H1 (cell line): Measurements from ENCODE around the gene GLRX. TPM values are rescaled to one million over a fixed set of nuclear protein-coding genes. Genes with fewer than 3 reads are reported as not detected.

ENCODE experiments used
- CTCF ChIA-PET: fragments of 300-600 bp; sonication (Branson Sonifier 250); formaldehyde crosslinking; loops from one replicate; lab custom pipeline; 2021; ENCODE audit not compliant: partially characterized antibody; lab: Charles Lee
- POLR2A ChIA-PET: fragments of 300-600 bp; sonication (Branson Sonifier 250); formaldehyde crosslinking; loops from one replicate; lab custom pipeline; 2021; ENCODE audit warnings: inconsistent platforms; ENCODE audit not compliant: partially characterized antibody; lab: Charles Lee
- DNase-seq, 2 experiments: peaks; one replicate each; pipeline versions ENCODE4 v3.0.0 to v3.0.0-alpha.2; 2010 to 2022; ENCODE audit warnings: low spot score in 2 of 2, low read depth in 1 of 2, mixed read lengths in 1 of 2
- FAIRE-seq: peaks from 2 replicates; lab custom pipeline; 2011; peaks lifted over from hg19 to GRCh38; lab: Jason Lieb, UNC
- H2AFZ ChIP-seq: 2 replicates; pipeline ENCODE4 v1.8.1; 2012; ENCODE audit warnings: low read length, inconsistent platforms
- H2AK5ac ChIP-seq: 2 replicates; pipeline ENCODE4 v1.6.1; 2013; ENCODE audit warnings: low read depth, low read length
- H2BK120ac ChIP-seq: replicated peaks from 2 replicates; pipeline ENCODE3; 2013; ENCODE audit warnings: low read depth, low read length, inconsistent platforms
- H2BK12ac ChIP-seq: 2 replicates; pipeline ENCODE4 v1.6.1; 2013; ENCODE audit warnings: low read depth, low read length
- H2BK15ac ChIP-seq: 2 replicates; pipeline ENCODE4 v1.6.1; 2013; ENCODE audit warnings: low read length
- H2BK20ac ChIP-seq: 2 replicates; pipeline ENCODE4 v1.6.1; 2013; ENCODE audit warnings: low read length
- H2BK5ac ChIP-seq: 2 replicates; pipeline ENCODE4 v1.6.1; 2013; ENCODE audit warnings: low read depth, low read length
- H3K14ac ChIP-seq: 2 replicates; pipeline ENCODE4 v1.6.1; 2013; ENCODE audit warnings: inconsistent platforms; ENCODE audit not compliant: insufficient read length
- H3K18ac ChIP-seq: 2 replicates; pipeline ENCODE4 v1.6.1; 2013; ENCODE audit warnings: low read length; ENCODE audit errors: extremely low read depth
- H3K23ac ChIP-seq: 2 replicates; pipeline ENCODE4 v1.6.1; 2013; ENCODE audit warnings: inconsistent platforms; ENCODE audit not compliant: insufficient read length
- H3K23me2 ChIP-seq: 2 replicates; pipeline ENCODE4 v1.6.1; 2013; ENCODE audit warnings: low read depth, low read length
- H3K27ac ChIP-seq: 2 replicates; pipeline ENCODE4 v1.6.1; 2011; ENCODE audit warnings: low read depth, low read length, inconsistent platforms
- H3K27me3 ChIP-seq, 4 experiments: replicated peaks in 1 of 4; 1 replicate in 1 of 4; 2 replicates in 3 of 4; pipeline versions ENCODE4 v1.6.1 to v1.8.1; 2011 to 2013; ENCODE audit warnings: low read length in 3 of 4, mild to moderate bottlenecking in 3 of 4, inconsistent platforms in 2 of 4, mixed read lengths in 2 of 4, moderate library complexity in 1 of 4; ENCODE audit not compliant: control insufficient read depth in 3 of 4, insufficient read depth in 3 of 4; ENCODE audit errors: extremely low read depth in 1 of 4
- H3K36me3 ChIP-seq, 4 experiments: 2 replicates each; pipeline versions ENCODE4 v1.6.1 to v1.8.1; 2011 to 2013; ENCODE audit warnings: mild to moderate bottlenecking in 4 of 4, low read length in 3 of 4, moderate library complexity in 2 of 4, control low read depth in 1 of 4, inconsistent platforms in 1 of 4; ENCODE audit not compliant: insufficient read depth in 4 of 4, control insufficient read depth in 2 of 4
- H3K4ac ChIP-seq: replicated peaks from 2 replicates; pipeline ENCODE3; 2013; ENCODE audit warnings: low read length, low read depth, mixed read lengths, inconsistent platforms; ENCODE audit not compliant: insufficient read length
- H3K4me1 ChIP-seq, 4 experiments: replicated peaks in 1 of 4; 1 replicate in 1 of 4; 2 replicates in 3 of 4; pipeline versions ENCODE4 v1.6.1 to v1.8.1; 2011 to 2013; ENCODE audit warnings: low read length in 3 of 4, inconsistent platforms in 2 of 4, mixed read lengths in 1 of 4; ENCODE audit not compliant: insufficient read depth in 4 of 4, control insufficient read depth in 3 of 4
- H3K4me2 ChIP-seq, 2 experiments: 2 replicates each; pipeline versions ENCODE4 v1.6.1 to v1.8.1; 2011 to 2013; ENCODE audit warnings: low read depth in 2 of 2, low read length in 2 of 2, control low read depth in 1 of 2, inconsistent platforms in 1 of 2, mild to moderate bottlenecking in 1 of 2; ENCODE audit not compliant: insufficient read depth in 1 of 2
- H3K4me3 ChIP-seq, 4 experiments: fragments of 200-600, 300-600 bp in 1 of 4; sonication (generic), shearing (Covaris generic), sonication (Bioruptor Twin) in 1 of 4; 2 replicates each; pipeline versions ENCODE4 v1.5.1 to v1.8.1; 2011 to 2016; ENCODE audit warnings: low read length in 4 of 4, low read depth in 3 of 4, control low read depth in 2 of 4, inconsistent platforms in 2 of 4, mild to moderate bottlenecking in 2 of 4, mixed read lengths in 1 of 4, moderate library complexity in 1 of 4; ENCODE audit not compliant: insufficient read depth in 2 of 4; ENCODE audit errors: extremely low read depth in 1 of 4
- H3K56ac ChIP-seq: replicated peaks from 2 replicates; pipeline ENCODE3; 2013; ENCODE audit warnings: low read depth, mild to moderate bottlenecking, mixed read lengths, low read length, inconsistent platforms; ENCODE audit not compliant: insufficient read length
- H3K79me1 ChIP-seq: 2 replicates; pipeline ENCODE4 v1.6.1; 2013; ENCODE audit warnings: low read depth, low read length, control low read depth
- H3K79me2 ChIP-seq, 2 experiments: 2 replicates each; pipeline versions ENCODE4 v1.6.1 to v1.8.1; 2012 to 2013; ENCODE audit warnings: low read length in 2 of 2, mild to moderate bottlenecking in 2 of 2, inconsistent platforms in 1 of 2; ENCODE audit not compliant: insufficient read depth in 2 of 2, control insufficient read depth in 1 of 2
- H3K9ac ChIP-seq, 4 experiments: replicated peaks in 1 of 4; 1 replicate in 1 of 4; 2 replicates in 3 of 4; pipeline versions ENCODE4 v1.6.1 to v1.8.1; 2011 to 2013; ENCODE audit warnings: low read depth in 3 of 4, low read length in 3 of 4, control low read depth in 2 of 4, mild to moderate bottlenecking in 2 of 4, moderate library complexity in 2 of 4, inconsistent platforms in 1 of 4; ENCODE audit errors: extremely low read depth in 1 of 4
- H3K9me3 ChIP-seq, 2 experiments: 2 replicates each; pipeline versions ENCODE4 v1.6.1 to v1.8.1; 2012 to 2013; ENCODE audit warnings: mild to moderate bottlenecking in 2 of 2, moderate library complexity in 2 of 2, control low read depth in 1 of 2, inconsistent platforms in 1 of 2, low read depth in 1 of 2, low read length in 1 of 2, mixed read lengths in 1 of 2; ENCODE audit not compliant: insufficient read depth in 2 of 2
- H4K20me1 ChIP-seq, 2 experiments: replicated peaks in 1 of 2; 2 replicates each; pipeline versions ENCODE3 to v1.8.1; 2011 to 2013; ENCODE audit warnings: inconsistent platforms in 2 of 2, low read length in 2 of 2, mild to moderate bottlenecking in 1 of 2; ENCODE audit not compliant: insufficient read depth in 2 of 2, control insufficient read depth in 1 of 2
- H4K5ac ChIP-seq: 2 replicates; pipeline ENCODE4 v1.6.1; 2013; ENCODE audit warnings: low read length, low read depth, mixed read lengths, inconsistent platforms; ENCODE audit not compliant: insufficient read length
- H4K8ac ChIP-seq: 2 replicates; pipeline ENCODE4 v1.8.0; 2013; ENCODE audit warnings: mild to moderate bottlenecking, moderate library complexity, low read length, inconsistent platforms; ENCODE audit not compliant: insufficient read depth; ENCODE audit errors: extremely low read depth
- H4K91ac ChIP-seq: replicated peaks from 2 replicates; pipeline ENCODE3; 2013; ENCODE audit warnings: low read length, mixed read lengths, inconsistent platforms; ENCODE audit not compliant: insufficient read length
- EZH2 ChIP-seq: fragments of 200-600 bp; sonication (generic); IDR thresholded peaks from 2 replicates; pipeline ENCODE4 v1.7.1; 2012; ENCODE audit warnings: low read depth, mild to moderate bottlenecking, moderate library complexity, low read length, inconsistent platforms; ENCODE audit not compliant: severe bottlenecking
- KDM5A ChIP-seq: fragments of 200-600 bp; IDR thresholded peaks from 2 replicates; pipeline ENCODE4 v1.7.1; 2012; ENCODE audit warnings: mild to moderate bottlenecking, low read length, inconsistent platforms, mixed read lengths
- RBBP5 ChIP-seq: IDR thresholded peaks from 2 replicates; pipeline ENCODE4 v1.7.1; 2012; ENCODE audit warnings: low read depth, mild to moderate bottlenecking, inconsistent platforms, low read length, moderate library complexity, borderline replicate concordance
- SAP30 ChIP-seq: fragments of 300-600 bp; sonication (generic); IDR thresholded peaks from 2 replicates; pipeline ENCODE4 v1.7.1; 2012; ENCODE audit warnings: low read length, moderate library complexity, mild to moderate bottlenecking, inconsistent platforms; ENCODE audit not compliant: insufficient read depth, insufficient replicate concordance
- SP2 ChIP-seq: IDR thresholded peaks from 2 replicates; pipeline ENCODE4 v1.6.1; 2012; ENCODE audit warnings: mild to moderate bottlenecking, low read length, inconsistent platforms
- WGBS, 2 experiments: shearing (Covaris generic) in 1 of 2; methylation state at CpG; one replicate each; pipeline versions ENCODE4 v1.1.6 to v1.1.7; 2013 to 2015; ENCODE audit warnings: low lambda C conversion rate in 2 of 2, mixed read lengths in 2 of 2, inconsistent platforms in 1 of 2, low coverage in 1 of 2, missing lambda C conversion rate in 1 of 2; ENCODE audit not compliant: insufficient replicate concordance in 2 of 2, insufficient coverage in 1 of 2, insufficient read length in 1 of 2; ENCODE audit errors: extremely low coverage in 1 of 2, missing lambda C conversion rate in 1 of 2; 5-methylcytosine and 5-hydroxymethylcytosine counted together
- polyA plus RNA-seq, 7 experiments: library from polyadenylated mRNA; depleted of rRNA in 3 of 7; stranded (reverse) in 5 of 7; unstranded in 2 of 7; fragments of >200 nt in 5 of 7; fragments of 200-250 nt in 2 of 7; gene quantifications; 1 replicate in 5 of 7; 2 replicates in 1 of 7; 4 replicates in 1 of 7; pipeline versions ENCODE4 v1.2.1 to v1.2.3, GENCODE V29; 2011 to 2013; ENCODE audit warnings: missing spikeins in 2 of 7, mixed read lengths in 2 of 7
- total RNA-seq: library from RNA; stranded (reverse); fragmentation: NEBNext Ultra II Directional; extraction: Animal tissue kit (Norgen Biotek cat#: 25700); gene quantifications from 2 replicates; pipeline ENCODE4 v1.2.1, GENCODE V29; 2021
- TF ChIP-seq, protein P1 (sequence below): IDR thresholded peaks from 2 replicates; pipeline ENCODE4 v1.6.1; 2012; ENCODE audit warnings: inconsistent platforms

GLRX gene
- total and polyA plus RNA-seq, 2 of the 8 experiments (the other 6 are each of a cell fraction or from before 2014, with no cell fraction given) = 22.9 to 31.2 TPM

DNA sequence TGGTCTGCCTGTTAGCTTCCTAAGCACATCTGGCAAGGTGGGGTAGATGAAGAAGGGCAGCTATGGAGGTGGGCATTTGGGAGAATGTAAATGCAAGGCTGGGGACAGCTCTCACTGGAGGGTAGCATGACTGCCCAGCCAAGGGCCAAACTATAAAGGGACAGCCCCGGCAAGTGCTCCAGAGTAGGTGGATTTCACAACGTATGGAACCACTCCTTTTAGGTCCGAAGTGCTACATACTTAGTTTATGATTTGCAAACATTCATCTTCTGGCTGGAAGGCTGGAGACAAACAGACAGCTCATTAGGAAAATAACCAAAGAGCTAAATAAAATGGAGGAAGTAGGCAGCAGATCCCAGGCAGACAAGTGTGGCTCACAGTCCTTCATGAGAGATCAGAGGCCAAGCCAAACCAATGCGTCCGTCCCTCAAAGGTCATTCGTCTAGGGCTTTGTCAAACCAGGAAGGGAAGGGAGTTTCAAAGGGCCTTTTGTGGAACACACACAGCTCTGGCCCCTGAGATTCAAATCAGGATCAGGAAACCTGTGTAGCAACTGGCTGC is 42.5 kb upstream of the GLRX start:
- Histone ChIP-seq H2BK20ac (no peak overlapping the region), H3K79me1 (no peaks in the 10 kb centered on the region), H3K4me2 (no peak overlapping the region), H3K56ac (no peak overlapping the region), H2BK5ac (no peak overlapping the region), H3K23me2 (no peaks in the 10 kb centered on the region), H4K8ac (no peak overlapping the region), H3K4ac (no peak overlapping the region), H3K14ac (no peak overlapping the region), H3K4me3 (no peak overlapping the region)
- CTCF ChIA-PET = interaction anchor here (0.7 to 2.3 kb wide), 3 partner anchors 9 to 471 kb away, joined by 3 to 10 read pairs (median 5); no protein-coding TSS in a partner anchor
- TF ChIP-seq, protein P1, sequence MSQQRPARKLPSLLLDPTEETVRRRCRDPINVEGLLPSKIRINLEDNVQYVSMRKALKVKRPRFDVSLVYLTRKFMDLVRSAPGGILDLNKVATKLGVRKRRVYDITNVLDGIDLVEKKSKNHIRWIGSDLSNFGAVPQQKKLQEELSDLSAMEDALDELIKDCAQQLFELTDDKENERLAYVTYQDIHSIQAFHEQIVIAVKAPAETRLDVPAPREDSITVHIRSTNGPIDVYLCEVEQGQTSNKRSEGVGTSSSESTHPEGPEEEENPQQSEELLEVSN = no peak
- no peak for TF ChIP-seq SP2
- no peak for TF ChIP-seq SAP30
- no peak for TF ChIP-seq EZH2
- TF ChIP-seq KDM5A = no peak
- TF ChIP-seq RBBP5 = no peak
- TF ChIP-seq, all 59 proteins: peak for 0
- no peak overlapping the region for H3K27ac ChIP-seq
- H3K9ac ChIP-seq = no peak overlapping the region
- H2BK12ac ChIP-seq = no peak overlapping the region
- H3K79me2 ChIP-seq = no peaks in the 10 kb centered on the region
- H3K27me3 ChIP-seq = no peaks in the 10 kb centered on the region
- H4K91ac ChIP-seq = no peak overlapping the region
- no peak overlapping the region for H3K23ac ChIP-seq
- H4K20me1 ChIP-seq = no peaks in the 10 kb centered on the region
- H2BK15ac ChIP-seq = no peak overlapping the region
- 94% methylated on average over 6 of the region's 6 CpGs; no CpG with 5 or more reads in 1 of the 2 experiments for WGBS, 2 experiments
- H3K4me1 ChIP-seq = no peaks in the 10 kb centered on the region
- no peak overlapping the region for H3K18ac ChIP-seq
- H2AK5ac ChIP-seq = no peak overlapping the region
- no peak overlapping the region for H4K5ac ChIP-seq
- H2BK120ac ChIP-seq = no peak overlapping the region
- FAIRE-seq (no peak), DNase-seq (no peak)
- no peak overlapping the region; the same call in 1 of the 2 replicates for H2AFZ ChIP-seq
- H3K36me3 ChIP-seq = no peaks in the 10 kb centered on the region
- no peaks in the 10 kb centered on the region for H3K9me3 ChIP-seq
- POLR2A ChIA-PET = interaction anchor here (0.7 kb wide), 1 partner anchor 96 kb away, joined by 3 read pairs; the partner anchor contains the start of gene ELL2
